ENCODE data around the gene ARFGAP1. TPM values are rescaled to one million over a fixed set of nuclear protein-coding genes. Genes with fewer than 3 reads are reported as not detected.

Gene ARFGAP1
- total RNA-seq, 2 donors from 2014 or later = 58.6 to 62.6 TPM

DNA sequence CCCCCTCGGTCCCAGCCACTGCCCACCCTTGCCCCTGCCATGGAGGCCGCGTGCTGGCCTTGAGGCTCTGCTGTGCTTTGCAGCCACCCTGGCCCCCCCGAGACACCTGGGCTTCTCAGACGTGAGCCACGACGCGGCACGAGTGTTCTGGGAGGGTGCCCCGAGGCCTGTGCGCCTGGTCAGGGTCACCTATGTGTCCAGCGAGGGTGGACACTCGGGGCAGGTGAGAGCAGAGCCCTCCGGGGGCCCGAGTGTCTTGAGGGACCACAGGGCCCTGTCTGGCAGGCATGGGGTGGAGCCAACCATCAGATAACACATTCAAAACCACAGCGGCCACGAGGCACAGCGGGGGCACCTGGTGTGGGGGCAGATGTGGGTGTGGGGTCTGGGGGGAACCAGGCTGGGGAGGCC, 39.2 kb downstream of the ARFGAP1 start:
- DNase-seq (ENCODE audit: low spot score) = no peak
- intact Hi-C loops (cut with DNase I) = no loop called here

- intact Hi-C loops (cut with DNase I) = no loop called here
- DNase-seq (ENCODE audit: low spot score) = no peak
Observed at GRCh38 chr20:63312273-63312672, 39.7 kb downstream of the ARFGAP1 start.

GRCh38 chr20:63312690-63313348, 40.2 kb downstream of the ARFGAP1 start:
- intact Hi-C loops (cut with DNase I) = no loop called here
- DNase-seq (ENCODE audit: low spot score) = no peak

DNA sequence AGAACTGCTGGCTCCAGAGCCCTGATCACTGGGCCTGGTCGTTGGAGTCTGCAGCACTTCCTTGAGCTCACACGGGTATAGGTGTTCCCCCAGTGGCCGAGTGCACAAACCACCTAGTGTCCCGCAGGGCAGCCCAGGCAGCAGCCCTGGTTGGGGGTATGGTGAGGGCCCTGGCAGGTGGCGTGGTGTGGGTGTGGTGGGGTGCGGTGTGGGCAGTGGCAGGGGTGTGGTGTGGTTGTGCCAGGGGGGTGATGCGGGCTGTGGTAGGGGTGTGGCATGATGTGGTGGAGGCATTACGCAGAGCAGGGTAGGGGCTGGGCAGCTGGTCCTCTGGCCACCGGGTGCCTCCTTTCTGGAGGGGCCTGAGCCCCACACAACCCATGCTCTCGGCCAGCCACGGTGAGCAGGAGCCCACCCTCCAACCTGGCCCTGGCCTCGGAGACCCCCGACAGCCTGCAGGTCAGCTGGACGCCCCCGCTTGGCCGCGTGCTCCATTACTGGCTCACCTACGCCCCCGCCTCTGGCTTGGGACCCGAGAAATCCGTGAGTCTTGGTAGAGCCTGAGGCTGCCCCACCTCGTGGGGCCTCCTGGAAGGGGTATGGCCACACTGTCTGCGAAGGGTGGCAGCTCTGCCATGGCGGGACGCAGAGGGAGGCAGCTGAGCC, 40.9 kb downstream of the ARFGAP1 start:
- DNase-seq (ENCODE audit: low spot score) = no peak
- intact Hi-C loops (cut with DNase I) = loop anchor here in 1 of 2 donors (1.0 kb wide), 1 partner anchor 189 kb away; no protein-coding TSS in a partner anchor

GRCh38 chr20:63314015-63314471, 41.4 kb downstream of the ARFGAP1 start:
- intact Hi-C loops (cut with DNase I) = loop anchor here in 1 of 2 donors (1.0 kb wide), 1 partner anchor 188 kb away; no protein-coding TSS in a partner anchor
- DNase-seq (ENCODE audit: low spot score) = peak; percentile 75

DNA sequence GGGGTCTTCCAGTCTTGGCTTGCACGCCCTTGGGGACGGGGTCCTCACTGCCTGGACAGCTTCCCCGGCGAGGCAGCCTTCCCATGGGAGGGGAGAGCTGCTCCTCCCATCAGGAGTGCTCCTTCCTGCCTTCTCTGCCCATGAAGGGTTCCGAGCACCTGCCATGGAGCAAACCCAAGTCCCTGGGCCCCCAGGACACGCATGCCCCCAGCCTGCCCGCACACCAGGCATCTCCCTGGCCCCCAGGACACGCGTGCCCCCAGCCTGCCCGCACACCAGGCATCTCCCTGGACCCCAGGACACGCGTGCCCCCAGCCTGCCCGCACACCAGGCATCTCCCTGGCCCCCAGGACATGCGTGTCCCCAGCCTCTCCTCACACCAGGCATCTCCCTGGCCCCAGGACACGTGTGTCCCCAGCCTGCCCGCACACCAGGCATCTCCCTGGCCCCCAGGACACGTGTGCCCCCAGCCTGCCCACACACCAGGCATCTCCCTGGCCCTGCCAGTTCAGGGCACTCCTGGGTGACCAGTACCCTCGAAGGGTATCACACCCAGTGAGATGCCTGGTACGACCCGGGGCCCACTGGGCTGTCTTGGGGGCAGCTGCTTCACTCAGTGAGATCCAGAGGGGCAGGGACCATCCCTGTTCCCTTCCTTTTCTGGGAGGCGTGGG, 42.1 kb downstream of the ARFGAP1 start:
- intact Hi-C loops (cut with DNase I) = loop anchor here in 1 of 2 donors (1.0 kb wide), 1 partner anchor 188 kb away; no protein-coding TSS in a partner anchor
- DNase-seq (ENCODE audit: low spot score) = peak; percentile 70

DNA sequence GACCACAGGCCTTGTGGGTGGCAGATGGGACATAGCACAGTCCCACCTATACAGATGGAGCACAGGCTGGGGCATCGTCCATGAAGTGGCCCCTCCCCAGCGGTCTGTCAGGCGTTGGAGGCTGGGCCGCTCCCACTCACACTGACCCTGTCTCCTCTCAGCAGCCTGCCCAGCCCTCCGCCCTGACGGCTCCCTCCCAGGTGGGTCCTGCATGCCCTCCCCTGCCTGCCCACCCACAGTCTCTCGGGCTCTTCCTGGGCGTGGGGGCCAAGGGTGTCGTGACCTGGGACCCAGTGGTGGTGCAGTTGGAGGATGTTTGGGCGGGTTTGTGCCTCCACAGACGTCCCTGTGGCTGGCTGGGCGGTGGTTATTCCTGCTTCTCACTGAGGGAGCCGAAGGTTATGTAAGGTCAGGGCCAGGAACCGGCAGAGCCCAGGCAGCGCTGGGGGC, 42.7 kb downstream of the ARFGAP1 start:
- peak; percentile 74 for DNase-seq (ENCODE audit: low spot score)
- intact Hi-C loops (cut with DNase I) = no loop called here

- DNase-seq (ENCODE audit: low spot score) = peak; percentile 76
- intact Hi-C loops (cut with DNase I) = no loop called here
Observed at GRCh38 chr20:63315731-63316491, 43.3 kb downstream of the ARFGAP1 start.

- intact Hi-C loops (cut with DNase I) = no loop called here
- DNase-seq (ENCODE audit: low spot score) = peak; percentile 71
Observed at GRCh38 chr20:63316502-63316921, 43.9 kb downstream of the ARFGAP1 start.

DNA sequence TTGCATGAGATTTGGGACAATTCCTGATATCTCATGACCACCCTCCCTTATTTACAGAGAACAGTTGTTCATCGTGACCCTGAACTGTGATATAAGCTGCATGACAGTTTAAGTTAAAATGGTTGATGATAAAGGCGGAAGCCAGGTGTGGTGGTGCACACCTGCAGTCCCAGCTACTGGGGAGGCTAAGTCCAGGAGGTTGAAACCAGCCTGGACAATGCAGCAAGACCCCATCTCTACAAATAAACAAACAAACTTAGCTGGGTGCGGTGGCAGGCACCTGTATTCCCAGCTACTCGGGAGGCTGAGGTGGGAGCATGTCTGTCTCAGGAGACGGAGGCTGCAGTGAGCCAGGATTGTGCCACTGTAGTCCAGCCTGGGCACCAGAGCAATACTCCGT, 44.4 kb downstream of the ARFGAP1 start:
- intact Hi-C loops (cut with DNase I) = no loop called here
- peak; percentile 32 for DNase-seq (ENCODE audit: low spot score)

DNA sequence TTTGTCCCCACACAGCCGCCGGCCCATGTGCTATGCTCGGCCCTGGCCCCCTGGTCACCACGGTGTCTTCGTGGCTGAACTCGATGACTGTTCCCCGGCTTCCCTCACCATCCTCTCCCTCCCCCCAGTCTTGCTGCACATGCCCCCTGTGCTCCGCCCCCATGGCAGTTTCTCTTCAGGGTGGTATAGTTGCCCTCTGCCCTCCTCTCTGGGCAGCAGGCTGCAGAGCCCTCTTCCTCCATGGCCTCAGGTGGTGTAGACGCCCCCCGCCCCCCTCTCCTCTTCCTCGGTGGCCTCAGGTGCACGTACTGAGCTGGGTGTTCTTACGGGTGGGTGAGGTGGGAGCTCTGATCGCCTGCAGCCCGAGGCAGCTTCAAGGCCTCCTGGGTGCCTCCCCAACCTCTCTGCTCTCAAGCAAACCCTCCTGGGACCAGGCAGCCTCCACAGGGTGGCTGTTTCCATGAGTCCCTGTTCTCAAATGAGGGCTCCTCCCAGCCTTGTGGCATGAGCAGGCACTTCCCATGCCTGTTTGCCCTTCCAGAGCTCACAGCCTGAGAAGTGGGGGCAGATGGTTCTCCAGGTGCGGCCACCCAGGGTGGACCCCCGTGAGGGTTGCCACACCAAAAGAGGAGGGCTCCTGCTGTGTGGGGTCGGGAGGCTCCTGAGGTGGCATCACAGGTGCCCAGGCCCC, 45.1 kb downstream of the ARFGAP1 start:
- intact Hi-C loops (cut with DNase I) = no loop called here
- DNase-seq (ENCODE audit: low spot score) = peak; percentile 66

DNA sequence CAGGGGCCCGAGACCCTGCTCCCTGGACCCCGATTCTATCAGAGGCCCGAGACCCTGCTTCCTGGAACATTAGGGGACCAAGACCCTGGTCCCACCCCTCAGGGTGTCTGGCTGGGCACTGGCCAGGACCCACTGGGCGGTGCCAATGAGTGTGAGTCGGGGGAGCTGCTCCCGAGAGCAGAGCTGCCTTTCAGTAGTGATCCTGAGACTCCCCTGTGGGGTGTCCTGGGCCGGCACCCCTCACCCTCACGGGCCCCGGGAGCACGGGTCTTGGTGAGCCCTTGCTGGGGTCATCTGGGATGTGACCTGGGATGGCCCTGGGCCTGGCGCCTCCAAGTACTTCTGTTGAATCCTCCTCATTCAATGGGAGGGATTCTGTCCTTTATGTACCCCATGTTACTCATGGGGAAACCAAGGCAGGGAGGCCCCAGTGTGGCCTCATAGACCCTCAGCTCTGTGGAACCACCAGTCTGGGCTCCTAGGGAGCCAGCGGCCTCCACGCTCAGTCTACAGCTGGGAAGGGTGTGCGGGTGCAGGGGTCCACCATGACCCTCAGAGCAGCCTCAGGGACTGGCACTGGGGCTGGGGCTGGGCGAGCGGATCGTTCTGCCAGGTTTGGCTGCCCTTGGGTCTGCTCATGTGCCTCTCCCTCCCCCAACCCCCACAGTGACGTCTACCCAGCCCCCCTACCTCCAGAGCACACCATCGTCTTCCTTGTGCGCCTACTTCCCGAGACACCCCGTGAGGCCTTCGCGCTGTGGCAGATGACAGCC, 46.0 kb downstream of the ARFGAP1 start:
- intact Hi-C loops (cut with DNase I) = no loop called here
- DNase-seq (ENCODE audit: low spot score) = peak; percentile 72

GRCh38 chr20:63319164-63320040, 46.8 kb downstream of the ARFGAP1 start:
- intact Hi-C loops (cut with DNase I) = no loop called here
- DNase-seq (ENCODE audit: low spot score) = peak; percentile 79

DNA sequence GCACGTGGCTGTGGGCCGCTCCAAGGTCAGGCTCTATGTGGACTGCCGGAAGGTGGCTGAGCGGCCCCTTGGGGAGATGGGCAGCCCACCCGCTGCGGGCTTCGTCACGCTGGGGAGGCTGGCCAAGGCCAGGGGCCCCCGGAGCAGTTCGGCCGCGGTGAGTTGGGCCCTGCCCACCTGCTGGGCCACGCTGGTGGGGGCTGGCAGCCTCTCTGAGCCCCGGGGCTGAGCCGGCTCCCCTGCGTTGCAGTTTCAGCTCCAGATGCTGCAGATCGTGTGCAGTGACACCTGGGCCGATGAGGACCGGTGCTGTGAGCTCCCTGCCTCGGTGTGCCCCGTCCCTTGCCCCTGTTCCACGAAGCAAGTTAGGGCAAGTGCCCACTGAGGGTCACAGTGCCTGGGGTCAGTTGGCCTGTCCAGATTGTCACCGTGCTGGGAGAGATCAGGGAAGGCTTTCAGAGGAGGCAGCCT, 47.5 kb downstream of the ARFGAP1 start:
- DNase-seq (ENCODE audit: low spot score) = peak; percentile 76
- intact Hi-C loops (cut with DNase I) = no loop called here

DNA sequence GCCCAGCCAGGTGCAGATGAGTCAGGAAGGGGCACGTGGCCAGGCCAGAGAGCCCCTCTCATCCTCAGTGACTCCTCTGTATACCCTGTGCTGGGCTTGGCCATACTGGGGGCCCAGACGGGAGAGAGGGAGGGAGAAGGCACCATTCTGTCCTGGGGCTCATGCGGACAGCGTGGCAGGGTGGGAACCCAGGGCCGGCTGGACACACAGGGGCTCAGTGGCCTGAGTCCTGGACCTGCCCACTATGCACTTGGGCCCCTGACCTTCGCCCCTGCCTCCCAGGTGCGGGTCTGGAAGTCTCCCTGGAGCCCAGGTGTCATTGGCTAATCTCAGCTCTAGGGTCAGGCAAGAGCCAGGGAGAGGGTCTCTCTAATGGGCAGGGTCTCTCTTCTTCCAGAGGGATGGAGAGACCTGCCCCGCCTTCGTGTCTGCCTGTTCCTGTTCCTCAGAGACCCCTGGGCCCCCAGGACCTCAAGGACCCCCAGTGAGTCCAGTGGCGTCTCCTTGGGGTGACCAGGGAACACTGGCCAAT, 48.1 kb downstream of the ARFGAP1 start:
- DNase-seq (ENCODE audit: low spot score) = peak; percentile 58
- intact Hi-C loops (cut with DNase I) = no loop called here

DNA sequence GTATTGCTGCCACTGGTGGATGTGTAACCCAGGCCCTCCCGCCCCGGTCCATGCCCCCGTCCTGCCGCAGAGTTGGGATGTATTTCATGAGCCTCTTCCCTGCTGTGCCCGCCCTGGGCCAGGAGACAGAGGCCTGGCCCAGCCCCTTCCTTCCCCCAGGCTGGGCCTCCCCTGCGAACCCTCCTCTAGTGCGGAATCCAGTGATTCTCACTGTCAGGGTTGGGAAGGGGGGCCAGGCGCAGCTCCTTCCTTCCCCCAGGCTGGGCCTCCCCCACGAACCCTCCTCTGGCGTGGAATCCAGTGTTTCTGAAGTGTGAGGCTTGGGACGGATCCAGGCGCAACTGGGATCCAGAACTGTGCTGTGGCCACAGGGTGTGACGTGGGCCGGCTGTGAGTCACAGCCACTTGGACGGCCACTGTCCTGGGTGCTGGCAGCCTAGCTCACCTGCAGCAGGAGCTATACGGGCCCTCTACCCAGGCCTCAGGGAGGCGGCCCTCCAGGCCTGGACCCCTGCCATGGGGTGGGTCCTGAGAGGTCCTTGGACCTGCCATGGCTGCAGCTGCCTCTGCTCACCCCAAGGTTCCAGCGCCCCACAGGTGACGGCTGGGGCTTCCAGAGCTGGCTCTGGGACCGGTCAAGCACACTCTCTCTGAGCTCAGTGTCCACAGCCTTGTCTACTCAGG, 48.7 kb downstream of the ARFGAP1 start:
- intact Hi-C loops (cut with DNase I) = no loop called here
- DNase-seq (ENCODE audit: low spot score) = peak; percentile 89

All from posterior vena cava (tissue), 2 donors.